Caki2 (cell line): ENCODE data around the gene TAF10. TPM values are rescaled to one million over a fixed set of nuclear protein-coding genes. Genes with fewer than 3 reads are reported as not detected.

Experiments used
- DNase-seq: peaks from one replicate; pipeline ENCODE4 v3.0.0-alpha.2; 2015; ENCODE audit warnings: low read depth
- in situ Hi-C: cut with HindIII; loops from 2 replicates; pipeline ENCODE4 v1.10.0; 2016; ENCODE audit warnings: low sequenced_read_pairs, low pct_unique_long_range_greater_than_20kb, mixed read lengths
- total RNA-seq: library from RNA; depleted of rRNA; stranded (reverse); fragments of >200 nt; shearing (Covaris generic); gene quantifications from 2 replicates; pipeline ENCODE4 v1.2.3, GENCODE V29; 2014; ENCODE audit warnings: low replicate concordance

The TAF10 gene
- total RNA-seq, 1 experiment from 2014 or later: 69.0 TPM

- no peak for DNase-seq
- in situ Hi-C loops: no loop called here
Measured at GRCh38 chr11:6615046-6615445, 3.0 kb upstream of the TAF10 start.

- DNase-seq: no peak
- in situ Hi-C loops: no loop called here
Measured at GRCh38 chr11:6614446-6614845, 2.4 kb upstream of the TAF10 start.

- in situ Hi-C loops: no loop called here
- DNase-seq: no peak
Measured at GRCh38 chr11:6613496-6613895, 1.5 kb upstream of the TAF10 start.

GRCh38 chr11:6611963-6612212 is 128 bp downstream of the TAF10 start:
- in situ Hi-C loops: no loop called here
- no peak for DNase-seq

- peak; percentile 13 for DNase-seq
Measured at GRCh38 chr11:6611092-6611962, 689 bp downstream of the TAF10 start.

GRCh38 chr11:6610591-6610990 is 1.4 kb downstream of the TAF10 start:
- in situ Hi-C loops: no loop called here
- DNase-seq: no peak

More at GRCh38 chr11:6611092-6611962, 689 bp downstream of the TAF10 start:
- in situ Hi-C loops: no loop called here

GRCh38 chr11:6609502-6610015 is 2.5 kb downstream of the TAF10 start:
- DNase-seq: no peak
- in situ Hi-C loops: no loop called here

GRCh38 chr11:6608726-6609501 is 3.1 kb downstream of the TAF10 start:
- in situ Hi-C loops: no loop called here
- DNase-seq: no peak

GRCh38 chr11:6608011-6608410 is 4.0 kb downstream of the TAF10 start:
- in situ Hi-C loops: no loop called here
- no peak for DNase-seq

- in situ Hi-C loops: no loop called here
Measured at GRCh38 chr11:6607190-6607795, 4.7 kb downstream of the TAF10 start.

GRCh38 chr11:6606471-6607189 is 5.4 kb downstream of the TAF10 start:
- peak; percentile 91 for DNase-seq
- in situ Hi-C loops: no loop called here

More at GRCh38 chr11:6607190-6607795, 4.7 kb downstream of the TAF10 start:
- DNase-seq: no peak

- in situ Hi-C loops: no loop called here
- DNase-seq: no peak
Measured at GRCh38 chr11:6604790-6605189, 7.2 kb downstream of the TAF10 start.

- in situ Hi-C loops: no loop called here
- DNase-seq: peak; percentile 49
Measured at GRCh38 chr11:6604081-6604626, 7.9 kb downstream of the TAF10 start.

GRCh38 chr11:6603287-6604080 is 8.5 kb downstream of the TAF10 start, which contains the start of the genes ILK and RRP8:
ILK (plus strand) TSS chr11:6603774; CDS start chr11:6604272, 498 bp downstream.
RRP8 (minus strand) TSS chr11:6603616; CDS start chr11:6603502, 114 bp downstream.
- in situ Hi-C loops: no loop called here

GRCh38 chr11:6602096-6602940 is 9.7 kb downstream of the TAF10 start:
- no peak for DNase-seq
- in situ Hi-C loops: no loop called here

More at GRCh38 chr11:6603287-6604080, 8.5 kb downstream of the TAF10 start, which contains the start of the genes ILK and RRP8:
- DNase-seq: peak; percentile 74

- no peak for DNase-seq
- in situ Hi-C loops: no loop called here
Measured at GRCh38 chr11:6601041-6601461, 11.0 kb downstream of the TAF10 start.
